DMS114 treated with DMSO at 0.1 percent for 48 hours (cell line): ENCODE measurements around the gene ST6GALNAC3.
"Not testable (repeated sequence)": the region's sequence is repeated elsewhere in the genome, so short reads cannot be mapped to it uniquely, and the experiment has no call there.

Source experiments
- DNase-seq: peaks from one replicate; lab custom pipeline; 2025; ENCODE audit not compliant: unreplicated experiment; lab: John Stamatoyannopoulos, UW

The ST6GALNAC3 gene

DNA sequence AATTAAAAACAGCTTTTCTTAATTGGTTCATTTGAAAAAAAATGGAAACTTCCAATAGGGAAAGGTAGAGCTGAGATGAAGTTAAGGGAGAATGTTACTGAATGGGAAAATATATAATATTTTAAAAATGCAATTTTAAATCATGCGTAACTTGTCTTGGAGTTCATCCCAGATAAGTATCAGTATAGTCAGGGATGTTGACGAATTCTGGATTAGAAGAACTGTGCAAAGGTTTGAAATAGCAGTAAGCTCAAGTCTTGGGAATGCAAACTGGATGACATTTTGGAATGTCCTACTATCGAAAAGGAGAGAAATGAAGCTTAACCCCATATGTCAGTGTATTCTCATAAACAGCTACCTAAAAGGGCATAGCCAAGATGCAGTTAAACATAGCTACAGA, 4.0 kb upstream of the ST6GALNAC3 start:
- DNase-seq: no peak

DNA sequence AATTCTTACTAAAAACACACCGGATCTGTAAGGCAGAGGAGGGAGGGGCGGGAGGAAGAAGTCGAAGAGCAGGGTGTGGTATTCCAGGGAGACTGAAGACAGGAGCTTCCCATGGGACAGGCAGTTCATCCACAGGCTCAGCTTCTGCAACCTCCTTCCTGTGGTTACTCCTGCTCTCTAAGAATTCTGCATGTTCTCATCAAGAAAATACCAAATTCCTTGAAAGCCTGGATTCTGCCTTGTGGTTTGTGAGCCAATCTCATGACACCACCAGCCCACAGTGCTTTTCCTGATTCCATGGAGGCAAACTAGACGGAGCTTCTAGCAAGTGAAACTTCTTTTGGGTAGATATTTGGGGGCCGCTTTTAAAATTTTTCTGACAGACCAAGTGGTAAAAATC, 1.1 kb upstream of the ST6GALNAC3 start:
- no peak for DNase-seq

GRCh38 chr1:76075188-76075489, 593 bp downstream of the ST6GALNAC3 start:
- DNase-seq: no peak

GRCh38 chr1:76075877-76076276, 1.3 kb downstream of the ST6GALNAC3 start:
- no peak for DNase-seq

- no peak for DNase-seq
Observed at GRCh38 chr1:76079475-76080227, 5.1 kb downstream of the ST6GALNAC3 start.

- DNase-seq: no peak
Observed at GRCh38 chr1:76080552-76081079, 6.1 kb downstream of the ST6GALNAC3 start.

DNA sequence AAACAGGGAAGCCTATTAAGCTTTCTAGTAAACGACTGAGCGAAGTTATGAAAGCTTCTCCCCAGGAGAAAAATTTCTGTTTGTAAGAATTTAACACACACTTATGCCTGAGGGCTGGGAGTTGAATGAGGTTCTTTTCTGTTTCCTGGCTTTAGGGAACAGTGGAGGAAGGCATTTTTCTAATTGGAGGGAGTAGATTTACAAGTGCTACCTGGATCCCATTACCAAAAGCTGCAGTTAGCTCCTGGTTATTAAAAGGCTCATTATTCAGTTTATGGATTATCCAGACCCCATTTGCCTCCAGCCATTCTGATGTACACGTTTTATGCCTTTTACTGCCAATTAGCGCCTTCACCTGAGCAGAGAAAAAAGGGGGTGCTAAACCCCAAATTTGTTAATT, 7.5 kb downstream of the ST6GALNAC3 start:
- no peak for DNase-seq

DNA sequence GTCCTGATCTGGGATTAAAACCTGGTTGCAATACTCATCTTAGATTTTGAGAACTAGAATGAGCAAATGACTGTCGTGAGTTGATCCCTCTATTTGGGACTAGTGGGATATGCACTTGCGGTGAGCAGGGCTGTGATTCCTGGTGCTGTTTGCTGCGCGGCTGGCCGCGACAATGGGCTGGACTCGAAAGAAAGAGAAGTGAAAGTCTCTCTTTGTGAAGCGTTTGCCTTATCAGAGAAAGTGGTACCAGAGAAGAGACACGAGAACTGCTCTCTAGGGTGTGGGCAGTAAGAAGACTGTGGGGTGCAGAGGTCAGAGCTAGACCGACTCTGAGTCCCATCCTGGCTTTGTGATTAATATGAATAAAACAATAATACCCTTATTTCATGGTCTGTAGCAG, 8.6 kb downstream of the ST6GALNAC3 start:
- no peak for DNase-seq

GRCh38 chr1:76084029-76084627, 9.6 kb downstream of the ST6GALNAC3 start:
- DNase-seq: no peak

- DNase-seq: no peak
Observed at GRCh38 chr1:76084685-76085084, 10.1 kb downstream of the ST6GALNAC3 start.

- DNase-seq: no peak
Observed at GRCh38 chr1:76086109-76086508, 11.6 kb downstream of the ST6GALNAC3 start.

GRCh38 chr1:76086597-76086996, 12.1 kb downstream of the ST6GALNAC3 start:
- no peak for DNase-seq

DNA sequence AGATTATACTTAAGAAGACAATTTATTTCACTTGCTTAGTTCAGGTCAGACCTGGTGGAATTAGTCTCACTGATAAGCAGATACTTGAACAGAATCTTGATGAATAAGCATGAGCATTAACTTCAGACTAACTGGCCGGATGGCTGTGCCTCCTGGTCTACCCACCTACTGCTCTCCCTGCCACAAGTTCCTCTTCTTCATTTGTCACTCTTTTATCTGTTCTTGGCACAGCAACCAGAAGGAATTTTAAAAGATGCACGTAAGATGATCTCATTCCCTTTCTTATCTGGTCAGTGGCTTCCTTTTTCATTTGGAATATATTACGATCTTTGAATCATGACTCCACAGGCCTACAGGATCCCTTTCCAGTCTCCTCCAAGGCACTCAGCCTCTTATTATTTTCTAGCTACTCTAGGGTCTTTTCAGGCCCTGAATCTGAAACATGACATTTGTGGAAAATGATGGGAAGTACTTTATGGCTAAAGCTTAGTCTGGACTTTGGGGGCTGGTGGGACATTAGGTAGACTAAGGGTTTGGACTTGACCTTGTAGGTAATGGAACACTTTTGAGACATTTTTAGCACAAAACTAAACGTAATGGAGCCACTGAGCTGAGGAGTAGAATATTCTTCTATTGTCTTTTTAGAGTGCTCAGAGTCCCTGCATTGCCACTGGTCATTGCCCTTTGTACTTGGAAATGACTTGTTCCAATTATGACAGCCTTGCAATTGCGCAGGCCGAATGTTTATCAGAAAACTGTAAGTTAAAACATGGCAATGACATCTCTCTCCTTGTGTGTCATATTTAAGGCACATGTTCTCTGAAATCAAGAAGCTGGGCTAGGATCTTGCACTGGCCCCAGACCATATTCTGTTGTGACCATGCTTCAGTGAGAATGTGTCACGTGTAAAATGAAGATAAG, 16.0 kb downstream of the ST6GALNAC3 start:
- no peak for DNase-seq

- no peak for DNase-seq
Observed at GRCh38 chr1:76092812-76093211, 18.3 kb downstream of the ST6GALNAC3 start.

DNA sequence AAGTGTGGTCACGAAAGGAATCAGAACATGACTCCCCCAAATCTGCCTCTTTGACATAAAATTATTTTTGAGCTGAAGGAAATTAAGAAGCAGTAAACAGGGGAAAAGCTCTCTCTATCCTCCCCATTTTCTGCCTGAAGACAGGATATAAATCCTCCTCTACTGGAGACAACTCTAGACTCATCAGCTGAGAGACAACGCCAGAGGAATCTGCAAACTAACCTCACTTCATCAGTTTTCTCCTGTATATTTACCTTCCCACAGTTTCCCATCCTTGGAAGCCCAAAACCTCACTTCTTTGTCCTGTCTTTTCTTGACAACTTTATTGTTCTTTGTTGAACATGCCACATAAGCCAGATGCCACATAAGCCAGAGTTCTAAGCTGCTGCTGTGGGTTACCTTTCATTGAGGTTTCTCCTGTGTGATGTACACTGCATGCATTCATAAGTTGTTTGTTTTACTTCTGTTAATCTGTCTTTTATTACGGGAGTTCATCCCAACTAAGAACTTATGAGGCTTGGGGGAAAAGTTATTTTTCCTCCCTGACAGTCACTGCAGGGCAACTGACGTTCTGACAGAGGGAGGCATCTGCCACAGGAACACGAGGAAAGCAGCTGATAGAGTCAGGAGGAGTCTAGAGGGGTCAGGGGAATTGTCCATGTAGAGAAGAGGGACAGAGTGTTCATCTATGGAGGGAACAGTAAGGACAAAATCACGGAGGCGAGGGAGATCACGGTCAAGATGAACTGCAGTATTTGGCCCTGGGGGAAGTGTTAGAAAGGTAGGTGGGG, 19.2 kb downstream of the ST6GALNAC3 start:
- DNase-seq: no peak

DNA sequence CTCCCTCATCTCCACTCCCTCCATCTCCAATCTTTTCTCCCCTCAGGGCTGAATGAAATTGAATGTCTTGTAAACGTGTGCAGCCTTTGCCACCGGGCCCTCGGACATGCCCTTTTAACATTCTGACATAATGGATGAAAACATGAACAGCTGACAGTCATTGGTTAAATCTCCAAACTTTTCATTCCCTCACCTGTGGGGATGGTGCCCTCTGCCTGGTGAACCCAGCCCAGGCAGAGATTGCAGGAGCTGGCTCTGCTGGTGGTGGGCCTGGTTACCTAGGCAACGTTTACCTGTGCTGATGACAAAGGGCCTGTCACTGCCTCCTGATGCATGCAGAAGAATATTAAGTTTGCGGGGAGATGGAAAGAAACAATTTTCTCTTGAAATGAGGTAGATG, 21.3 kb downstream of the ST6GALNAC3 start:
- DNase-seq: no peak

DNA sequence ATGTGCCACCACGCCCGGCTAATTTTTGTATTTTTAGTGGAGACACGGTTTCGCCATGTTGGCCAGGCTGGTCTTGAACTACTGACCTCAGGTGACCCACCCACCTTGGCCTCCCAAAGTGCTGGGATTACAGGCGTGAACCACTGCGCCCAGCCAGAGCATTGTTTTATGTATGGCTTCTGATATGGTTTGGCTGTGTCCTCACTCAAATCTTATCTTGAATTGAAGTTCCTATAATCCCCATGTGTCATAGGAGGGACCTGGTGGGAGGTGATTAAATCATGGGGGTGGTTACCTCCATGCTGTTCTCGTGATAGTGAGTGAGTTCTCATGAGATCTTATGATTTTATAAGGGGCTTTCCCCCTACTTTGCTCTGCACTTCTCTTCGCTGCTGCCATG, 22.5 kb downstream of the ST6GALNAC3 start:
- DNase-seq: not testable (repeated sequence)

- DNase-seq: no peak
Observed at GRCh38 chr1:76098845-76099244, 24.3 kb downstream of the ST6GALNAC3 start.

GRCh38 chr1:76101548-76101947, 27.0 kb downstream of the ST6GALNAC3 start:
- no peak for DNase-seq

- no peak for DNase-seq
Observed at GRCh38 chr1:76102046-76102445, 27.5 kb downstream of the ST6GALNAC3 start.

DNA sequence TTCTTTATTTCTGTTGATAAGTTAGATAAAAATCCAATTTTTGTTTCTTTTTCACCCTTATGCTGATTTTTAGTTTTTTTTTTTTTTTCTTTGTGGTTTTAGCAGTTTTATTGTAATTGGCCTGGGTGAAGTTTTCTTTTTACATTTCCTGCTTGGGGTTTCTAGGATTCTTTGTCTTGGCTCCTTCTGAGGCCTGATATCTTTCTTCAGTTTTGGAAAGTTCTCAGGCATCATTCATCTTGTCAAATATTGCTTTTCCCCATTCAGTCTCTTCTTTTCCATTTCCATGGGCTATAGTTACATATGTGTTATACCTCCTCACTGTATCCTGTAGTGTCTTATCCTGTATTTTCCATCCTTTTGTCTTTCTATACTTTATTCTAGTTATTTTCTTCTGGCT, 28.5 kb downstream of the ST6GALNAC3 start:
- DNase-seq: no peak
